ENCODE results near the gene ITGBL1. TPM values are rescaled to one million over a fixed set of nuclear protein-coding genes. Genes with fewer than 3 reads are reported as not detected.

The ITGBL1 gene
- total and polyA plus RNA-seq, 2 donors (not counting 3 experiments of a cell fraction or from before 2014, with no cell fraction given): 4.6 to 8.8 TPM

- Histone ChIP-seq H3K4me1 (ENCODE audit: control insufficient read depth, extremely low read depth, insufficient read depth, low read length) (peaks cover 43% of the 10 kb centered on the region), H3K79me2 (ENCODE audit: control insufficient read depth, insufficient read depth, low read length) (no peaks in the 10 kb centered on the region), H3K27ac (ENCODE audit: insufficient read depth, low read depth, low read length) (no peak overlapping the region), H3K27me3 (ENCODE audit: control insufficient read depth in 2 of 2, insufficient read depth in 2 of 2, low read length in 2 of 2) (no peaks in the 10 kb centered on the region), H2AFZ (ENCODE audit: low read depth, low read length) (no peak overlapping the region), H3K9ac (replicated peaks; ENCODE audit: extremely low read depth, insufficient read depth, low read length) (no peak overlapping the region), H4K20me1 (replicated peaks; ENCODE audit: control insufficient read depth, extremely low read depth, insufficient read depth, low read length) (no peaks in the 10 kb centered on the region), H3K36me3 (ENCODE audit: control insufficient read depth in 2 of 2, extremely low read depth in 1 of 2, insufficient read depth in 2 of 2, low read length in 2 of 2) (no peaks in the 10 kb centered on the region), H3K4me2 (ENCODE audit: insufficient read depth, low read length) (no peak overlapping the region), H3K4me3 (replicated peaks in 1 of 3; ENCODE audit: insufficient read depth in 1 of 3, low read depth in 1 of 3, low read length in 3 of 3) (no peak overlapping the region), H3K9me1 (replicated peaks; ENCODE audit: control insufficient read depth, extremely low read depth, insufficient read depth, low read length) (no peaks in the 10 kb centered on the region), H3K9me3 (replicated peaks; ENCODE audit: control insufficient read depth, insufficient read depth, low read length) (no peaks in the 10 kb centered on the region)
- BruUV-seq (replicated peaks): no TSS peak
- TF ChIP-seq POLR2A (IDR thresholded peaks at IDR 0.05; ENCODE audit: low read depth, low read length): no peak
- no peak for TF ChIP-seq FOS (IDR thresholded peaks at IDR 0.05; ENCODE audit: borderline replicate concordance, insufficient read depth, low read length)
- no peak for TF ChIP-seq MYC (IDR thresholded peaks at IDR 0.05; ENCODE audit: low read depth, low read length)
- no peak for TF ChIP-seq JUN (IDR thresholded peaks at IDR 0.05; ENCODE audit: borderline replicate concordance, insufficient read depth, insufficient read length, low read depth)
- no peak for TF ChIP-seq POLR2AphosphoS5 (IDR thresholded peaks at IDR 0.05; ENCODE audit: insufficient read depth, low read depth, low read length)
- no peak for TF ChIP-seq EZH2 (IDR thresholded peaks at IDR 0.05; ENCODE audit: borderline replicate concordance, low read depth, low read length, severe bottlenecking)
- TF ChIP-seq GATA2 (IDR thresholded peaks at IDR 0.05; ENCODE audit: insufficient read depth, insufficient read length, low read depth, low read length): no peak
- no peak for TF ChIP-seq MAX (IDR thresholded peaks at IDR 0.05; ENCODE audit: insufficient read depth, insufficient read length)
- no peak for TF ChIP-seq CTCF (IDR thresholded peaks at IDR 0.05; ENCODE audit: extremely low read depth in 1 of 2, insufficient read depth in 1 of 2, low read depth in 1 of 2, low read length in 2 of 2)
- no peak for FAIRE-seq
- POLR2A ChIA-PET: no interaction called here
- intact Hi-C loops (cut with micrococcal nuclease) (no loop called here), dilution Hi-C loops (cut with MboI; ENCODE audit: extremely low pct_ligation_motif_present, low sequenced_read_pairs) (loop anchor here (25.0 kb wide), 1 partner anchor 247 kb away; no protein-coding TSS in a partner anchor)
- CTCF ChIA-PET: interaction anchor here (0.7 to 4.0 kb wide), 8 partner anchors 8 to 371 kb away, joined by 3 to 129 read pairs (median 11); no protein-coding TSS in a partner anchor
- no peak for DNase-seq (ENCODE audit: low read depth, low spot score)
Measured at GRCh38 chr13:101515504-101515903, 63.0 kb downstream of the ITGBL1 start.

Measured in endothelial cell of umbilical vein (primary cell).